K562 (cell line): Measurements from ENCODE around the gene ZNF330. TPM values are rescaled to one million over a fixed set of nuclear protein-coding genes. Genes with fewer than 3 reads are reported as not detected.

Experiments
- BHLHE40 ChIP-seq: IDR thresholded peaks from 2 replicates; pipeline ENCODE4 v1.6.1; 2011; ENCODE audit warnings: low read length, improper control_type of control experiment
- CBX1 ChIP-seq: sonication (generic); IDR thresholded peaks from 2 replicates; pipeline ENCODE4 v1.6.1; 2016; ENCODE audit warnings: antibody characterized with exemption, low read depth, mild to moderate bottlenecking
- CHD4 ChIP-seq: fragments of 200-600 bp; sonication (generic); IDR thresholded peaks from 3 replicates; pipeline ENCODE4 v1.6.1; 2012; ENCODE audit warnings: low read depth, mild to moderate bottlenecking, mixed read lengths, low read length, inconsistent platforms; ENCODE audit not compliant: insufficient read depth, insufficient replicate concordance, poor library complexity, severe bottlenecking
- HMG20A ChIP-seq: fragments of 450-650 bp; formaldehyde crosslinking; conservative IDR thresholded peaks from 2 replicates; pipeline ENCODE4 v1.4.0; 2020; ENCODE audit warnings: mild to moderate bottlenecking, mixed read lengths
- KLF16 ChIP-seq: IDR thresholded peaks from 2 replicates; pipeline ENCODE4 v1.6.1; 2016; ENCODE audit warnings: antibody characterized with exemption
- NR2C2 ChIP-seq, 2 experiments: fragments of 200-800 bp in 1 of 2; sonication (Bioruptor generic) in 1 of 2; sonication (generic) in 1 of 2; formaldehyde crosslinking in 1 of 2; IDR thresholded peaks; 2 replicates each; pipeline versions ENCODE4 v1.6.1 to v1.8.0; 2016 to 2022; ENCODE audit warnings: mild to moderate bottlenecking in 1 of 2, missing compliant biosample characterization in 1 of 2, missing genetic modification characterization in 1 of 2, missing genetic modification reagents in 1 of 2
- RAD51 ChIP-seq: fragments of 450-650 bp; IDR thresholded peaks from 2 replicates; pipeline ENCODE4 v1.7.1; 2016; ENCODE audit warnings: low read depth, mild to moderate bottlenecking, borderline replicate concordance
- REST ChIP-seq, 2 experiments: fragments of 450-650 bp; formaldehyde crosslinking in 1 of 2; IDR thresholded peaks; 2 replicates each; pipeline versions ENCODE4 v1.4.0 to v1.6.1; 2014 to 2020; ENCODE audit warnings: mild to moderate bottlenecking in 2 of 2, borderline replicate concordance in 1 of 2, low read depth in 1 of 2
- SOX6 ChIP-seq: fragments of 450-650 bp; IDR thresholded peaks from 2 replicates; pipeline ENCODE4 v1.6.1; 2014; ENCODE audit warnings: mild to moderate bottlenecking
- USF1 ChIP-seq: sonication (generic); formaldehyde crosslinking; IDR thresholded peaks from 2 replicates; pipeline ENCODE4 v1.9.0; 2022; ENCODE audit warnings: mild to moderate bottlenecking, missing genetic modification reagents
- YBX1 ChIP-seq: fragments of 450-650 bp; IDR thresholded peaks from 2 replicates; pipeline ENCODE4 v1.7.1; 2016; ENCODE audit warnings: mild to moderate bottlenecking
- ZBTB2 ChIP-seq: fragments of 450-650 bp; IDR thresholded peaks from 2 replicates; pipeline ENCODE4 v1.6.1; 2016; ENCODE audit warnings: antibody characterized with exemption
- ZNF143 ChIP-seq: sonication (generic); formaldehyde crosslinking; IDR thresholded peaks from 2 replicates; pipeline ENCODE4 v1.9.0; 2022; ENCODE audit warnings: mild to moderate bottlenecking, missing genetic modification reagents
- ZNF282 ChIP-seq: sonication (generic); formaldehyde crosslinking; IDR thresholded peaks from 2 replicates; pipeline ENCODE4 v1.8.1; 2023; ENCODE audit warnings: missing genetic modification reagents
- ZNF589 ChIP-seq: fragments of 200-800 bp; sonication (Bioruptor generic); IDR thresholded peaks from 2 replicates; pipeline ENCODE4 v1.6.1; 2016; ENCODE audit warnings: low read depth, missing genetic modification characterization, missing compliant biosample characterization
- polyA plus RNA-seq, 8 experiments: library from polyadenylated mRNA; depleted of rRNA in 4 of 8; stranded (reverse) in 5 of 8; unstranded in 3 of 8; fragments of >200 nt; fragmentation: Nextera tagmentation in 2 of 8; fragmentation: Illumina TruSeq in 1 of 8; extraction: Ambion mirVana in 2 of 8; extraction: Trizol in 1 of 8; gene quantifications; 2 replicates each; pipeline versions ENCODE4 v1.2.1 to v1.2.3, GENCODE V29; 2011 to 2014; ENCODE audit warnings: inconsistent platforms in 1 of 8, missing spikeins in 1 of 8
- total RNA-seq, 7 experiments: library from RNA; depleted of rRNA in 6 of 7; stranded (reverse); fragments of >200 nt in 6 of 7; fragmentation: Illumina TruSeq in 2 of 7; extraction: Trizol in 2 of 7; gene quantifications; 2 replicates each; pipeline versions ENCODE4 v1.2.1 to v1.2.3, GENCODE V29; 2011 to 2021; ENCODE audit warnings: low replicate concordance in 1 of 7

The ZNF330 gene
- total and polyA plus RNA-seq, 9 of the 15 experiments (the other 6 are each of a cell fraction or from before 2014, with no cell fraction given): 70.0 to 115 (median 92.0) TPM

DNA sequence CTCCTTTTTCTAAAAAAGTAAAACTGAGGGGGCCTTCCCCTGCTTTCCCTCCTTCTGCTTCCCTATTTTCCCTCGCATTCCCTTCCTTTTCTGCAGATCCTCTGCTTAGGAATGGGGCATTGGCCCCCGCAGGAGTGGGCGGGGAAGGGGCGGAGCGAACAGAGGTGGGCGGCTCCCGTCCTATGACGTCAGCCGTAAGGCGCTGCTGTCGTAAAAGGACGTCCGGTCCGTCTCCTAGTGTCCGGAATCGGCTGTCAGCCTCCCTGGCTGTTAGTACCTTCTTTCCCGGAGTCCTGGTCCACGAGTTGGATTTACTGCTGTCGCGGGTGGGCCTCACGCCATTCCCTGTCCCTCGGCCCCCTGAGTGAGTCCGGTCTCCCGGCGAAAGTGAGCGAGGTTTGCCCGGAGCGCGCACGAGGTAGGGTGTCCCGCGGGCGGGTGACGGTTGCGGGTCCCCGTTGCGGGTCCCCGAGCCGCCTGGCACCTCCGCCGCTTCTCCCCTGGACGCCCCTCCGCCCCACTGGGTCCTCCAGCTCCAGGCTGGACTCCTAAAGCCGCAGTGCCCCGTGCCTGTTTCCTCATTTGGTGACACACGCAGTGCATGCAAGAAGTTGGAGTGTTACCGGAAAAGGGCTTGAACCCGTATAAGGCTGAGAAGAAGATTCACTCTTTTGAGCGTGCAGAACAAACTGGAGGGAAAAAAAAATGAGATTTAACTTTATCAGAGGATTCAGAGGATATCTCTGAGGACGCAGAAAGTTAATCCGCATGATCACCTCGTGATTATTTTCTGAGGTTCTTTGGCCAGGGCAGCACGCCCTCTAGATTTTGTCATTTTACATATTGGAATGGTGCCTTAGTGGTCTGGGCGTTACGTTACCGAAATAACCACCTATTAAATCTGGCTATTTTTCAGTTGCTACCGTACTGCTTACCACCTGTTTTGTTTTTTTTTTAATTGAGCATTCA lies at the start of gene ZNF330 (continued):
- TF ChIP-seq USF1 (CRISPR knock-in tag) (no peak), BHLHE40 (no peak), ZBTB2 (no peak), NR2C2 (CRISPR knock-in tag; IDR thresholded peaks at IDR 0.05) (no peak), NR2C2 (tag; IDR thresholded peaks at IDR 0.05) (no peak), KLF16 (no peak), HMG20A (no peak), CBX1 (peak; percentile 42; the same call in 1 of the 2 replicates), RAD51 (no peak), YBX1 (no peak), ZNF143 (CRISPR knock-in tag) (no peak), ZNF282 (CRISPR knock-in tag) (no peak), CHD4 (no peak), REST (IDR thresholded peaks at IDR 0.05; ENCODE audit: borderline replicate concordance) (no peak), REST (CRISPR knock-in tag; IDR thresholded peaks at IDR 0.05; ENCODE audit: low read depth) (no peak), ZNF589 (CRISPR knock-in tag) (no peak), SOX6 (no peak)
- TF ChIP-seq, all 486 proteins: peak for 75
